MM.1S (cell line): ENCODE results near the gene MON2.

Experiments used
- DNase-seq: peaks from one replicate; pipeline ENCODE4 v3.0.0-alpha.2; 2015
- H2AFZ ChIP-seq: fragments of 300-600 bp; sonication (generic); 2 replicates; pipeline ENCODE4 v1.6.0; 2016; ENCODE audit warnings: antibody characterized with exemption, low read length
- H3F3A ChIP-seq: fragments of 300-600 bp; sonication (generic); 2 replicates; pipeline ENCODE4 v1.6.1; 2016; ENCODE audit warnings: mild to moderate bottlenecking, antibody characterized with exemption, low read length, moderate library complexity, mixed read lengths; ENCODE audit not compliant: insufficient read depth
- H3K27ac ChIP-seq: fragments of 300-600 bp; sonication (generic); 2 replicates; pipeline ENCODE4 v1.5.1; 2016; ENCODE audit warnings: mild to moderate bottlenecking, low read length
- H3K27me3 ChIP-seq: fragments of 300-600 bp; sonication (generic); replicated peaks from 2 replicates; pipeline ENCODE4 v1.6.0; 2016; ENCODE audit warnings: low read length; ENCODE audit not compliant: insufficient read depth
- H3K36me3 ChIP-seq: fragments of 300-600 bp; sonication (generic); replicated peaks from 2 replicates; pipeline ENCODE4 v1.6.1; 2016; ENCODE audit warnings: mild to moderate bottlenecking, low read length, mixed read lengths; ENCODE audit not compliant: insufficient read depth
- H3K4me1 ChIP-seq: fragments of 300-600 bp; sonication (generic); 2 replicates; pipeline ENCODE4 v1.6.1; 2016; ENCODE audit warnings: low read length, mixed read lengths
- H3K4me2 ChIP-seq: fragments of 300-600 bp; sonication (generic); 2 replicates; pipeline ENCODE4 v1.6.0; 2016; ENCODE audit warnings: low read depth, low read length
- H3K4me3 ChIP-seq: fragments of 300-600 bp; sonication (generic); 2 replicates; pipeline ENCODE4 v1.5.1; 2016; ENCODE audit warnings: low read length, mixed read lengths
- H3K79me2 ChIP-seq: fragments of 300-600 bp; sonication (generic); 2 replicates; pipeline ENCODE4 v1.6.1; 2016; ENCODE audit warnings: mixed run types, low read length, mixed read lengths
- H3K9ac ChIP-seq: fragments of 300-600 bp; sonication (generic); 2 replicates; pipeline ENCODE4 v1.6.1; 2016; ENCODE audit warnings: low read length, mixed read lengths
- H3K9me2 ChIP-seq: fragments of 300-600 bp; sonication (generic); replicated peaks from 2 replicates; pipeline ENCODE4 v1.6.1; 2016; ENCODE audit warnings: mild to moderate bottlenecking, low read length, mixed read lengths; ENCODE audit not compliant: insufficient read depth
- H3K9me3 ChIP-seq: fragments of 300-600 bp; sonication (generic); replicated peaks from 2 replicates; pipeline ENCODE4 v1.6.1; 2016; ENCODE audit warnings: mild to moderate bottlenecking, low read length, mixed read lengths; ENCODE audit not compliant: insufficient read depth
- H4K20me1 ChIP-seq: fragments of 300-600 bp; sonication (generic); 2 replicates; pipeline ENCODE4 v1.6.1; 2016; ENCODE audit warnings: mild to moderate bottlenecking, low read length, moderate library complexity, mixed read lengths; ENCODE audit not compliant: insufficient read depth
- EZH2 ChIP-seq: fragments of 300-600 bp; sonication (generic); optimal IDR thresholded peaks from 2 replicates; pipeline ENCODE3; 2017; ENCODE audit warnings: low read depth, mild to moderate bottlenecking, antibody characterized with exemption, low read length, mixed read lengths
- EZH2phosphoT487 ChIP-seq: fragments of 300-600 bp; sonication (generic); IDR thresholded peaks from 2 replicates; pipeline ENCODE4 v1.6.1; 2018; ENCODE audit warnings: antibody characterized with exemption, low read length
- TF ChIP-seq, protein P1 (sequence below): fragments of 300-600 bp; sonication (generic); IDR thresholded peaks from 2 replicates; pipeline ENCODE4 v1.5.1; 2016; ENCODE audit warnings: antibody characterized with exemption, low read length, mixed read lengths

MON2 gene

DNA sequence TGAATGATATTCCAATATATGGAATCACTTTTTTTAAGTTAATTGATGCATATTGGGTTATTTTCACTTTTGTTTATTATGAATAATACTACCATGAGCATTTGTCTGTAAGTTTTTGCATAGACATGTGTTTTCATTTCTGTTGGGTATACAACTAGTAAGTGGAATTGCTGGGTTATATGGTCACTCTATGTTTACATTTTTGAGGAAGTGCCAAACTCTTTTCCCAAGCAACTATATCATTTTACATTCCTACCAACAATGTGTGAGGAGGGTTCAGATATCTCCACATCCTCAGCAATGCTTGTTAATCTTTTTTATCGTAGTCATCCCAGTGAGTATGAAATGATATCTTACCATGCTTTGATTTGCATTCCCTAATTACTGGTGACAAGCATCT lies 64.0 kb downstream of the MON2 start:
- H3K36me3 ChIP-seq, result no peaks in the 10 kb centered on the region; the same call in 1 of the 2 replicates
- H3K9me2 ChIP-seq, result no peaks in the 10 kb centered on the region
- H3F3A ChIP-seq, result no peaks in the 10 kb centered on the region
- no peaks in the 10 kb centered on the region for H3K9me3 ChIP-seq
- no peak overlapping the region for H3K9ac ChIP-seq
- no peaks in the 10 kb centered on the region; the same call in 1 of the 2 replicates for H4K20me1 ChIP-seq
- peaks cover 11% of the 10 kb centered on the region; the same call in 1 of the 2 replicates for H3K4me1 ChIP-seq
- no peak for TF ChIP-seq EZH2phosphoT487
- no peak for TF ChIP-seq EZH2
- TF ChIP-seq, protein P1, sequence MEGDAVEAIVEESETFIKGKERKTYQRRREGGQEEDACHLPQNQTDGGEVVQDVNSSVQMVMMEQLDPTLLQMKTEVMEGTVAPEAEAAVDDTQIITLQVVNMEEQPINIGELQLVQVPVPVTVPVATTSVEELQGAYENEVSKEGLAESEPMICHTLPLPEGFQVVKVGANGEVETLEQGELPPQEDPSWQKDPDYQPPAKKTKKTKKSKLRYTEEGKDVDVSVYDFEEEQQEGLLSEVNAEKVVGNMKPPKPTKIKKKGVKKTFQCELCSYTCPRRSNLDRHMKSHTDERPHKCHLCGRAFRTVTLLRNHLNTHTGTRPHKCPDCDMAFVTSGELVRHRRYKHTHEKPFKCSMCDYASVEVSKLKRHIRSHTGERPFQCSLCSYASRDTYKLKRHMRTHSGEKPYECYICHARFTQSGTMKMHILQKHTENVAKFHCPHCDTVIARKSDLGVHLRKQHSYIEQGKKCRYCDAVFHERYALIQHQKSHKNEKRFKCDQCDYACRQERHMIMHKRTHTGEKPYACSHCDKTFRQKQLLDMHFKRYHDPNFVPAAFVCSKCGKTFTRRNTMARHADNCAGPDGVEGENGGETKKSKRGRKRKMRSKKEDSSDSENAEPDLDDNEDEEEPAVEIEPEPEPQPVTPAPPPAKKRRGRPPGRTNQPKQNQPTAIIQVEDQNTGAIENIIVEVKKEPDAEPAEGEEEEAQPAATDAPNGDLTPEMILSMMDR, result no peak
- no peak overlapping the region for H3K4me2 ChIP-seq
- no peaks in the 10 kb centered on the region for H3K79me2 ChIP-seq
- H3K4me3 ChIP-seq, result no peak overlapping the region
- H2AFZ ChIP-seq, result no peak overlapping the region
- H3K27me3 ChIP-seq, result no peaks in the 10 kb centered on the region
- DNase-seq, result no peak
- no peak overlapping the region for H3K27ac ChIP-seq

DNA sequence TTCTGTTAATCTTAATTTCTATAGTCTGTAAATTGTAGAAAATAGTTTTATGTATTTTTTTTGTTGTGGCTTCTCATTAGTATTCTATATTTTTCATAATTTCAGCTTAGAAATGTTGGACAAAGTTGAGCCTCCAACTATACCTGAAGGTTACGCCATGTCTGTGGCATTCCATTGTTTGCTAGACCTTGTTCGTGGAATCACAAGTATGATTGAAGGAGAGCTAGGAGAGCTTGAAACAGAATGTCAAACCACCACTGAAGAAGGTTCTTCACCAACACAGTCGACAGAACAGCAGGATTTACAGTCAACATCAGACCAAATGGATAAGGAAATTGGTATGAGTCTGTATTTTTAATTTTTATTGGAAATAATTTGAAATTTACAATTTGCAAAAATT lies 65.7 kb downstream of the MON2 start:
- no peak for DNase-seq
- H3K4me3 ChIP-seq, result no peak overlapping the region
- H2AFZ ChIP-seq, result no peak overlapping the region
- H3K9ac ChIP-seq, result no peak overlapping the region
- H3F3A ChIP-seq, result no peaks in the 10 kb centered on the region
- H3K9me3 ChIP-seq, result no peaks in the 10 kb centered on the region
- H3K9me2 ChIP-seq, result no peaks in the 10 kb centered on the region
- no peak for TF ChIP-seq EZH2
- no peaks in the 10 kb centered on the region for H3K79me2 ChIP-seq
- no peaks in the 10 kb centered on the region for H3K27me3 ChIP-seq
- no peaks in the 10 kb centered on the region for H3K4me1 ChIP-seq
- H4K20me1 ChIP-seq, result no peaks in the 10 kb centered on the region; the same call in 1 of the 2 replicates
- no peaks in the 10 kb centered on the region; the same call in 1 of the 2 replicates for H3K36me3 ChIP-seq
- no peak overlapping the region for H3K4me2 ChIP-seq
- H3K27ac ChIP-seq, result no peak overlapping the region

DNA sequence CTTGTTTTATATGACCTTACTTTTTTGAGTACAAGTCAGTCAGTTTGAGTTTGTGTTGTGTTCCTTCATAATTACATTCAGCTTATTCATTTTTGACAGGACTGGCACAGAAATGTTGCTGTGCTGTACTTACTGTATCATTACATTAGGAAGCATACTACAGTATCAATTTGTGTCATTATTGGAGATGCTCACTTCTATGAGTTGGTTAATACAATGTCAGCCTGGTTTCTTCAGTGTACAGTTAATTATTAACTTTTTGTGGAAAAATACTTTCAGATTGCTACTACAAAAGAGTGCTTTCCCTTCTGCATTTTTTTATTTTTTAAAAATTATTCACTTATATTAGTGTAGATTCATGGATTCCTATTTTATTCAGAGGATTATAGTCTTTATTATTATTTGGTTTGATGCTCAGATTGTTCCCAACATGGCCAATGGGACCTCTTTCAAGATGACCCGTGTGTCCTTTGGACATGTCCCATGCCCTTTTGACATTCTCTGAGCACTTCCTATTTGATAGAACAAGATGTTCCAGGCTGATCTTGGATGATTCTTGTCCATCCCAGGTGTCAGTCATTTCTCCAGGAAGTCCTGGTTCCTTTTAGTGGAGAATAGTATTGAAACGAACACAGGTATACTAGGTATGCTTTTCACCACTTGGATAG lies 66.6 kb downstream of the MON2 start:
- H3K4me2 ChIP-seq, result no peak overlapping the region
- no peak for DNase-seq
- no peak overlapping the region for H3K4me3 ChIP-seq
- H3F3A ChIP-seq, result no peaks in the 10 kb centered on the region
- H3K9me2 ChIP-seq, result no peaks in the 10 kb centered on the region
- H4K20me1 ChIP-seq, result no peaks in the 10 kb centered on the region; the same call in 1 of the 2 replicates
- peaks cover 4% of the 10 kb centered on the region for H3K36me3 ChIP-seq
- TF ChIP-seq, protein P1, result no peak
- H3K27me3 ChIP-seq, result no peaks in the 10 kb centered on the region
- H2AFZ ChIP-seq, result no peak overlapping the region
- no peaks in the 10 kb centered on the region for H3K9me3 ChIP-seq
- no peaks in the 10 kb centered on the region for H3K4me1 ChIP-seq
- no peak overlapping the region for H3K9ac ChIP-seq
- H3K79me2 ChIP-seq, result no peaks in the 10 kb centered on the region
- H3K27ac ChIP-seq, result no peak overlapping the region

DNA sequence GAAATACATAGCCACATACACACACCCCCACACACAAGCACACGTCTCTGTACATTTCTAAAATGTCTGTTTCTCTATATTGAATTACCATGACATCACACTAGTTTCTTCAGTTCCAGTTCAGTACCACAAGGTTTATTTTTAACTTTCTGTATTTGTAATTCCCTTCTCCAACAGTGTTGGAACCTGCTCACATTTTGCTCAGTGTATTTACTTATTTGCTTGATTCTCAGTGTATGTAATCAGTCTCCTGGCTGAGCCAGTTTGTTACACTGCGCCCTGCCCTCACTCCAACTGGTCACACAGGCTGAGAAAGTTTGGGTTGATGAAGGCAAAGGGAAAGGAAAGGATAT lies 67.1 kb downstream of the MON2 start:
- no peak overlapping the region for H3K4me2 ChIP-seq
- H3K27me3 ChIP-seq, result no peaks in the 10 kb centered on the region
- no peaks in the 10 kb centered on the region for H3K9me3 ChIP-seq
- H3K4me1 ChIP-seq, result no peaks in the 10 kb centered on the region
- no peak overlapping the region for H2AFZ ChIP-seq
- no peaks in the 10 kb centered on the region for H3F3A ChIP-seq
- H3K9ac ChIP-seq, result no peak overlapping the region
- H3K79me2 ChIP-seq, result no peaks in the 10 kb centered on the region
- TF ChIP-seq EZH2 (no peak), EZH2phosphoT487 (no peak)
- TF ChIP-seq, protein P1, result no peak
- H4K20me1 ChIP-seq, result no peaks in the 10 kb centered on the region; the same call in 1 of the 2 replicates
- no peaks in the 10 kb centered on the region for H3K9me2 ChIP-seq
- no peak overlapping the region for H3K27ac ChIP-seq
- H3K36me3 ChIP-seq, result peaks cover 4% of the 10 kb centered on the region
- DNase-seq, result no peak
- no peak overlapping the region for H3K4me3 ChIP-seq
